ENCODE results near the gene VPS45.

DNA sequence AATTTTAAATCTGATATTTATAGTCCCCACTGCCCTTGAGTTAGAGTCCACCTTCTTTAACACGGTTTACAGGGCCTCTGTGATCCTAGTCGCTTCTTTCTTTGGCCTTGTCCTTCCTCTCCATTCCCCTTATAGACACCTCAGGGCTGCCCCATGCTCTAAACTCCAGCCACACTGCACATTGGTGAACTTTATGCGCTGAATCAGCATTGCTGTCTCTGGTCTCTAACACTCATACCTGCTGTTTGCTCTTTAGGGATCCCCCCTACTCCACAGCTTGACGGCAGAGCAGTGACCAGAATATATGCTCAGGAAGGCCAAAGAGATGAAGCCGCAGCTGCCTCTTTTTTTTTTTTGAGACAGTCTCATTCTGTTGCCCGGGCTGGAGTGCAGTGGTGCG lies 112.3 kb downstream of the VPS45 start:
- no peak for TF ChIP-seq EZH2phosphoT487 (IDR thresholded peaks at IDR 0.05; ENCODE audit: insufficient read depth, low read depth)
- TF ChIP-seq EZH2 (IDR thresholded peaks at IDR 0.05; ENCODE audit: insufficient read depth, poor library complexity, severe bottlenecking): no peak
